Mucosa of descending colon (tissue), 3 donors: ENCODE measurements around the gene ELOVL1. TPM values are rescaled to one million over a fixed set of nuclear protein-coding genes. Genes with fewer than 3 reads are reported as not detected.

Source experiments
- ATAC-seq: fragments of 200-7000 bp; cut with Tn5 transposase; one replicate; pipeline ENCODE4 v1.9.1; 2020; ENCODE audit warnings: mild to moderate bottlenecking, moderate library complexity
- DNase-seq, 3 donors: peaks; one replicate each; pipeline ENCODE4 v3.0.0-alpha.2; 2020
- H3K36me3 ChIP-seq: fragments of 200-600 bp; one replicate; pipeline ENCODE4 v1.8.0; 2021; ENCODE audit warnings: low read depth, mild to moderate bottlenecking
- H3K4me1 ChIP-seq: fragments of 200-600 bp; one replicate; pipeline ENCODE4 v1.8.0; 2021; ENCODE audit warnings: low read depth, mild to moderate bottlenecking
- H3K4me3 ChIP-seq: fragments of 200-600 bp; one replicate; pipeline ENCODE4 v1.8.0; 2021; ENCODE audit warnings: mild to moderate bottlenecking
- H3K9me3 ChIP-seq: fragments of 200-600 bp; one replicate; pipeline ENCODE4 v1.8.0; 2021; ENCODE audit warnings: mild to moderate bottlenecking
- intact Hi-C, 2 donors: fragments of 100-400 bp; cut with DNase I in 1 of 2; cut with micrococcal nuclease in 1 of 2; formaldehyde crosslinking; loops; one replicate each; pipeline versions ENCODE4 v1.11.0 to v1.11.1; 2022; cut with DNase I, micrococcal nuclease
- total RNA-seq, 3 donors: library from RNA; stranded (reverse); fragmentation: NEBNext Ultra II Directional in 2 of 3; extraction: Animal tissue kit (Norgen Biotek cat#: 25700) in 2 of 3; gene quantifications; one replicate each; pipeline versions ENCODE4 v1.2.1 to v1.2.4, GENCODE V29; 2021 to 2023
- TF ChIP-seq, protein P1 (sequence below): fragments of 200-600 bp; IDR thresholded peaks from one replicate; pipeline ENCODE4 v1.8.0; 2022; ENCODE audit warnings: antibody characterized with exemption, mild to moderate bottlenecking
- donor health status: DM: no; HTN: no; CAD: no; lungs with moderate emphysema.
- donor health status: DM: no; HTN: no; CAD: no.
- donor health status: DM: no; HTN: yes; CAD: no.

The ELOVL1 gene
- total RNA-seq, 3 donors from 2014 or later: 80.0 to 171 (median 104) TPM

GRCh38 chr1:43387976-43388599 lies 20.3 kb upstream of the ELOVL1 start:
- Histone ChIP-seq H3K36me3 (peaks cover 26% of the 10 kb centered on the region), H3K9me3 (no peaks in the 10 kb centered on the region), H3K4me1 (peaks cover 7% of the 10 kb centered on the region), H3K4me3 (no peak overlapping the region)
- ATAC-seq (no peak), DNase-seq (no peak)
- TF ChIP-seq, protein P1, sequence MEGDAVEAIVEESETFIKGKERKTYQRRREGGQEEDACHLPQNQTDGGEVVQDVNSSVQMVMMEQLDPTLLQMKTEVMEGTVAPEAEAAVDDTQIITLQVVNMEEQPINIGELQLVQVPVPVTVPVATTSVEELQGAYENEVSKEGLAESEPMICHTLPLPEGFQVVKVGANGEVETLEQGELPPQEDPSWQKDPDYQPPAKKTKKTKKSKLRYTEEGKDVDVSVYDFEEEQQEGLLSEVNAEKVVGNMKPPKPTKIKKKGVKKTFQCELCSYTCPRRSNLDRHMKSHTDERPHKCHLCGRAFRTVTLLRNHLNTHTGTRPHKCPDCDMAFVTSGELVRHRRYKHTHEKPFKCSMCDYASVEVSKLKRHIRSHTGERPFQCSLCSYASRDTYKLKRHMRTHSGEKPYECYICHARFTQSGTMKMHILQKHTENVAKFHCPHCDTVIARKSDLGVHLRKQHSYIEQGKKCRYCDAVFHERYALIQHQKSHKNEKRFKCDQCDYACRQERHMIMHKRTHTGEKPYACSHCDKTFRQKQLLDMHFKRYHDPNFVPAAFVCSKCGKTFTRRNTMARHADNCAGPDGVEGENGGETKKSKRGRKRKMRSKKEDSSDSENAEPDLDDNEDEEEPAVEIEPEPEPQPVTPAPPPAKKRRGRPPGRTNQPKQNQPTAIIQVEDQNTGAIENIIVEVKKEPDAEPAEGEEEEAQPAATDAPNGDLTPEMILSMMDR: no peak
- intact Hi-C loops: no loop called here

DNA sequence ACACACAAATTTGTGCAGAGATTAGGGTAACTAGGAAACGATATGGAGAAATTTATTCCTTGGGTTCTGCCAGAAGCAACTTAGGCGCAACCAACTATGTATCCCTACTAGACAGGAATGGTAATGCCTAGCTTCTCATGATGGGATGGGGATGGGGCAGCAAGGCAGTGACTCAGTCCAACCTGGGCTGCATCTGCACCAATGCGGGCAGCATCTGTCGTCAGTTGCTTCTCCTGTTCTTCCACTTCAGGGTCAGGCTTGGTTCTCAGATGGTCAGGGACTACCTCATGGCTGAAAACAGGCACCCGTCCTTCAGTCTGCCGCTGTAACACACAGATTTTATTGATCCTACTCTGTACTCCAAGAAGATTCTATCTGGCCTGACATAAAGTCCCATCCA lies 18.9 kb upstream of the ELOVL1 start:
- DNase-seq: no peak
- Histone ChIP-seq H3K36me3 (peaks cover 26% of the 10 kb centered on the region), H3K4me1 (peaks cover 7% of the 10 kb centered on the region), H3K4me3 (no peak overlapping the region), H3K9me3 (no peaks in the 10 kb centered on the region)
- intact Hi-C loops: no loop called here
- ATAC-seq: no peak
- TF ChIP-seq, protein P1: no peak

GRCh38 chr1:43383449-43383848 lies 15.6 kb upstream of the ELOVL1 start:
- intact Hi-C loops: no loop called here
- no peak overlapping the region for H3K4me3 ChIP-seq
- TF ChIP-seq, protein P1: no peak
- H3K9me3 ChIP-seq: no peaks in the 10 kb centered on the region
- peaks cover 23% of the 10 kb centered on the region for H3K36me3 ChIP-seq
- ATAC-seq: no peak
- DNase-seq: no peak
- no peaks in the 10 kb centered on the region for H3K4me1 ChIP-seq

DNA sequence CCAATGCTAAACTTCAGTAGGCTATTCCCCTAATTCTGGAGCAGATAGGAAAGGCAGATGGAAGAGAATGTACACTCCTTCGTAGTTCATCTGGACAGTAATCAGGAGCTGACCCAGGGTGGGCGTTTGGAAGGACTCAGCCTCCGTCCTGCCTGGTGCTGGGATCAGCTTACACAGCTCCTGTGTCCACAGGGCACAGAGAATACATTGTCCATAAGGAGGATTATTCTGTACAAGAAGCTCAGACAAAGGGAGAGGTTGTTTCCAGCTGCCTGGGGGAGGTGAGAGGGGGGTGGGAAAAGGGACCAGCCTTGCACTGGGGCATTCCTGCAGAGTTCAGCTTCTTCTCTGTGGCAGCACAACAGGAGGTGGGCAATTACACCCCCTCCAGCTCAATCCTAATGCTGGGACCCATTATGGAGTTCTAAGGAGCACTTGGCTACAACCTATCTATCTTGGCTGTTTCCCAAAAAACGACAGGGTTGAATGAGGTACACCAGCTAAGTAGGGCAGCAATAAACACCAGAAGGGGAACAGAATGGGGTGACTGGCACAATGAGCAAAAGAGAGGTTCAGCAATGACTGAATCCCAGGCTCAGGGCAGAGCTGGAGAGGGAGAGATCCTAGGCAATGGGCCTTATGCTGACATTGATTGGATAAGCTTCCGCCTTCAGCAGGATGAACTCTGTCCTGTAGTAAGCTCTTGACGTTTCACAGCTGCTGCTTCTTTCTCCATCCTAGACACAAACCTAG lies 14.4 kb upstream of the ELOVL1 start:
- intact Hi-C loops: no loop called here
- ATAC-seq: peak; percentile 30
- peaks cover 23% of the 10 kb centered on the region for H3K36me3 ChIP-seq

GRCh38 chr1:43381612-43382011 lies 13.8 kb upstream of the ELOVL1 start:
- TF ChIP-seq, protein P1: no peak
- Histone ChIP-seq H3K36me3 (peaks cover 19% of the 10 kb centered on the region), H3K4me3 (no peak overlapping the region), H3K4me1 (no peaks in the 10 kb centered on the region), H3K9me3 (no peaks in the 10 kb centered on the region)
- ATAC-seq: peak; percentile 16
- DNase-seq: no peak
- intact Hi-C loops: no loop called here

More for the DNA sequence above, 14.4 kb upstream of the ELOVL1 start:
- Histone ChIP-seq H3K4me3 (no peak overlapping the region), H3K4me1 (no peaks in the 10 kb centered on the region), H3K9me3 (no peaks in the 10 kb centered on the region)
- TF ChIP-seq, protein P1: no peak
- no peak for DNase-seq
